Gastrocnemius medialis (tissue), 4 donors: ENCODE measurements around the gene TUBGCP3.

Experiments used
- POLR2A ChIP-seq, 2 donors: fragments of 450-650 bp; IDR thresholded peaks; one replicate each; pipeline ENCODE4 v1.6.1; 2017; ENCODE audit warnings: antibody characterized with exemption in 2 of 2, mild to moderate bottlenecking in 2 of 2, moderate library complexity in 2 of 2
- TF ChIP-seq, protein P1 (sequence below), 5 experiments: fragments of 450-650 bp in 3 of 5; fragments of 200-600 bp in 2 of 5; sonication (generic) in 2 of 5; IDR thresholded peaks in 4 of 5; conservative IDR thresholded peaks in 1 of 5; 1 replicate in 4 of 5; 2 replicates in 1 of 5; pipeline ENCODE4 v1.5.1; 2016 to 2019; ENCODE audit warnings: antibody characterized with exemption in 5 of 5, mild to moderate bottlenecking in 3 of 5, moderate library complexity in 3 of 5

DNA sequence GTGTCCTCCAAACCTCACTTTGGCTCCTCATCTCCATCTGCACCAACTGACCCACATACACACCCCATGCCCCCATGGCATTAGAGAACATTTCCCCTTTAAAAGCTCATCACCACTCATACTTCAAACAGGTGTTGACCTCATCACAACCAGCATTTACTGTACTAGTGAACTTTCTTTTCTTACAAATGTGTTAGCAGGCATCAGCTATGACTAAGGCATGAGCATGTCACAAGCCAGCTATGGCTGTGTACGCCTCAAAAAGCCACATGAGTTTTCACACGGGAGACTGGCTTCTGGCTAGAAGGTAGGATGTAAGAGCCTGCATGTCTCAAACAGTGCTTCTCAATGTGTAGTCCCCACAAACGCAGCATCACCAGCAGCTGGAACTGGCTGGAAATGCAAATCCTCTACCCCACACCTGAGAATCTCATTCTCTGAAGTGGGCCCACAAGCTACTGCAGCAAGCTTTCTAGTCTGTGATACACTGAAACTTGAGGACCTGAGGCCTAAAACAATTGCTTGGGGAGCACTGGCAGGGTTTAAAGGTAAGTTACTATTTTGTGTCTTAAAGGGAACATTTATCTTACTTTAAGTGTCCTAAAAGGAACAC is 66.8 kb downstream of the TUBGCP3 start:
- TF ChIP-seq, protein P1, sequence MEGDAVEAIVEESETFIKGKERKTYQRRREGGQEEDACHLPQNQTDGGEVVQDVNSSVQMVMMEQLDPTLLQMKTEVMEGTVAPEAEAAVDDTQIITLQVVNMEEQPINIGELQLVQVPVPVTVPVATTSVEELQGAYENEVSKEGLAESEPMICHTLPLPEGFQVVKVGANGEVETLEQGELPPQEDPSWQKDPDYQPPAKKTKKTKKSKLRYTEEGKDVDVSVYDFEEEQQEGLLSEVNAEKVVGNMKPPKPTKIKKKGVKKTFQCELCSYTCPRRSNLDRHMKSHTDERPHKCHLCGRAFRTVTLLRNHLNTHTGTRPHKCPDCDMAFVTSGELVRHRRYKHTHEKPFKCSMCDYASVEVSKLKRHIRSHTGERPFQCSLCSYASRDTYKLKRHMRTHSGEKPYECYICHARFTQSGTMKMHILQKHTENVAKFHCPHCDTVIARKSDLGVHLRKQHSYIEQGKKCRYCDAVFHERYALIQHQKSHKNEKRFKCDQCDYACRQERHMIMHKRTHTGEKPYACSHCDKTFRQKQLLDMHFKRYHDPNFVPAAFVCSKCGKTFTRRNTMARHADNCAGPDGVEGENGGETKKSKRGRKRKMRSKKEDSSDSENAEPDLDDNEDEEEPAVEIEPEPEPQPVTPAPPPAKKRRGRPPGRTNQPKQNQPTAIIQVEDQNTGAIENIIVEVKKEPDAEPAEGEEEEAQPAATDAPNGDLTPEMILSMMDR (IDR thresholded peaks at IDR 0.05 in 4 of 5, conservative IDR thresholded peaks at IDR 0.05 in 1 of 5), result no peak
- TF ChIP-seq POLR2A (IDR thresholded peaks at IDR 0.05), result no peak
